A673 (cell line): ENCODE data around the gene ZNF599. TPM values are rescaled to one million over a fixed set of nuclear protein-coding genes. Genes with fewer than 3 reads are reported as not detected.

ENCODE experiments used
- BruUV-seq: library from RNA; stranded (reverse); fragments of 400-500 nt; replicated peaks from 2 replicates; lab custom pipeline; 2021; lab: Mats Ljungman, UMichigan
- CTCF ChIA-PET: fragments of 300-600 bp; sonication (Branson Sonifier 250); formaldehyde crosslinking; loops from one replicate; lab custom pipeline; 2022; ENCODE audit warnings: antibody characterized with exemption; lab: Charles Lee
- POLR2A ChIA-PET: fragments of 300-600 bp; sonication (Branson Sonifier 250); formaldehyde crosslinking; loops from one replicate; lab custom pipeline; 2022; ENCODE audit warnings: antibody characterized with exemption; ENCODE audit not compliant: low non-redundant PET; lab: Charles Lee
- DNase-seq: peaks from one replicate; pipeline ENCODE4 v3.0.0-alpha.2; 2015; ENCODE audit warnings: low spot score
- H3K27ac ChIP-seq: fragments of 200-600 bp; sonication (generic); 2 replicates; pipeline ENCODE4 v1.5.1; 2016; ENCODE audit warnings: mixed run types, low read depth, mild to moderate bottlenecking, mixed read lengths, antibody characterized with exemption, low read length; ENCODE audit not compliant: poor library complexity, severe bottlenecking
- H3K27me3 ChIP-seq: fragments of 200-600 bp; sonication (generic); replicated peaks from 2 replicates; pipeline ENCODE4 v1.6.1; 2017; ENCODE audit warnings: mixed run types, low read depth, mild to moderate bottlenecking, mixed read lengths, antibody characterized with exemption, low read length; ENCODE audit not compliant: insufficient read depth, poor library complexity
- H3K36me3 ChIP-seq: fragments of 200-600 bp; sonication (generic); 2 replicates; pipeline ENCODE4 v1.6.1; 2016; ENCODE audit warnings: mixed run types, mild to moderate bottlenecking, mixed read lengths, antibody characterized with exemption, low read length; ENCODE audit not compliant: insufficient read depth, poor library complexity, severe bottlenecking
- H3K4me1 ChIP-seq: fragments of 200-600 bp; sonication (generic); 2 replicates; pipeline ENCODE4 v1.6.1; 2017; ENCODE audit warnings: mixed run types, mild to moderate bottlenecking, mixed read lengths, antibody characterized with exemption, low read length; ENCODE audit not compliant: insufficient read depth, poor library complexity, severe bottlenecking
- H3K4me3 ChIP-seq: fragments of 200-600 bp; sonication (generic); 2 replicates; pipeline ENCODE4 v1.5.1; 2016; ENCODE audit warnings: low read depth, mixed run types, mild to moderate bottlenecking, mixed read lengths, low read length; ENCODE audit not compliant: poor library complexity, severe bottlenecking
- H3K9me3 ChIP-seq: fragments of 200-600 bp; sonication (generic); 2 replicates; pipeline ENCODE4 v1.6.1; 2016; ENCODE audit warnings: mixed run types, low read depth, mild to moderate bottlenecking, mixed read lengths, antibody characterized with exemption, low read length; ENCODE audit not compliant: poor library complexity, severe bottlenecking
- EZH2 ChIP-seq: fragments of 200-600 bp; sonication (generic); IDR thresholded peaks from 2 replicates; pipeline ENCODE4 v1.6.1; 2017; ENCODE audit warnings: borderline replicate concordance, low read depth, mild to moderate bottlenecking, mixed read lengths, antibody characterized with exemption, low read length; ENCODE audit not compliant: poor library complexity, severe bottlenecking
- intact Hi-C: fragments of 100-400 bp; cut with micrococcal nuclease; formaldehyde crosslinking; loops from one replicate; pipeline ENCODE4 v1.10.0; 2022; ENCODE audit not compliant: unreplicated experiment
- total RNA-seq: library from RNA; stranded (reverse); gene quantifications from 2 replicates; pipeline ENCODE4 v1.2.3, GENCODE V29; 2021
- TF ChIP-seq, protein P1 (sequence below): fragments of 300-800, 200-600 bp; sonication (generic); conservative IDR thresholded peaks from 2 replicates; pipeline ENCODE4 v1.5.1; 2017; ENCODE audit warnings: low read depth, mild to moderate bottlenecking, antibody characterized with exemption, low read length, moderate library complexity, mixed read lengths

Gene ZNF599
- total RNA-seq, 1 experiment from 2014 or later = 6.0 TPM

DNA sequence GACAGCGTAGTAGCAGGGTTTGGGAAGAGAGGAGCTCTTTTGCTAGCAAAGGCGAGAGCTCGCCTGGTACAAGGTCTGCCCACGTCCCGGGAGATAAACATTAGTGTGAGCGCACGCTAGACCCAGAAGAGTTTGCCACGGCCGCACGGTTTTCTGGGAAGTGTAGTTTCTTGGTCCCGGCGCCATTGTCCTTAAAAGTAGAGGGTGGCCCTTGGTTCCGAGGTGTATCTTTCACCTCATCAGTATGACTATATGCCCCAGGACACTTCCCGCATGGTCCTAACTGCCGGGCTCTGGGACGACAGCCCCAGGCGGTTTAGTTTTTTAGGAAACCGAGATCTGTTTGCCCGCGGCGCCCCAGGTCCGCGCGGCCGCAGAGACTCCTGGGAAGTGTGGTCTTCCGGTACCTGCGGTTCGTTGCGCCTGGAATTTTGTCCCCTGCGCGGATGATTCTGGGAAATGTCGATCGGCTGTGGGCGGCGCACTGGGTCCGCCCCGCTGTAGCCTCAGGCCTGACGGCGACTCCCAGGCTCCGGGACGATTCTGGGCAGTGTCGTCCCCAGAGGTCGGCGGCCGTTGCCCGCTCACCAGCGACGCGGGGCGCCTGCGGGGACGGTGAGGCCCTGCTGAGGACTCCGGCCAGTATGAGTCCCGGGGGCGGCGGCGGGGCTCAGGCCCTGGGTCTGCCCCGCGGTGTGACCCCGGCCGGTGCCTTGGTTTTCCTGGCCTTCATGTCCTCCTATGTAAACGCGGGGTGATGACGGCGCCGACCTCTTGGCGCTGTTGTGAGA, 39.1 kb downstream of the ZNF599 start, which contains the start of gene ZNF181:
Gene ZNF181, plus strand, starts transcription at position 498 of the 791 bp plus-strand sequence. CDS start 795 bp downstream, outside the sequence.
- ChIA-PET CTCF (interaction anchor here (0.5 kb wide), 1 partner anchor 630 kb away, joined by 5 read pairs; no protein-coding TSS in a partner anchor), POLR2A (no interaction called here)
- H3K27ac ChIP-seq = peak within 1 kb of the TSS; percentile 91
- DNase-seq = peak; percentile 92
- intact Hi-C loops = loop anchor here (2.0 kb wide), 1 partner anchor 39 kb away; the partner anchor contains the start of gene ZNF599
- no peaks in the 10 kb centered on the region for H3K27me3 ChIP-seq
- H3K4me1 ChIP-seq = no peaks in the 10 kb centered on the region
- H3K4me3 ChIP-seq = peak within 1 kb of the TSS; percentile 74
- TF ChIP-seq, protein P1, sequence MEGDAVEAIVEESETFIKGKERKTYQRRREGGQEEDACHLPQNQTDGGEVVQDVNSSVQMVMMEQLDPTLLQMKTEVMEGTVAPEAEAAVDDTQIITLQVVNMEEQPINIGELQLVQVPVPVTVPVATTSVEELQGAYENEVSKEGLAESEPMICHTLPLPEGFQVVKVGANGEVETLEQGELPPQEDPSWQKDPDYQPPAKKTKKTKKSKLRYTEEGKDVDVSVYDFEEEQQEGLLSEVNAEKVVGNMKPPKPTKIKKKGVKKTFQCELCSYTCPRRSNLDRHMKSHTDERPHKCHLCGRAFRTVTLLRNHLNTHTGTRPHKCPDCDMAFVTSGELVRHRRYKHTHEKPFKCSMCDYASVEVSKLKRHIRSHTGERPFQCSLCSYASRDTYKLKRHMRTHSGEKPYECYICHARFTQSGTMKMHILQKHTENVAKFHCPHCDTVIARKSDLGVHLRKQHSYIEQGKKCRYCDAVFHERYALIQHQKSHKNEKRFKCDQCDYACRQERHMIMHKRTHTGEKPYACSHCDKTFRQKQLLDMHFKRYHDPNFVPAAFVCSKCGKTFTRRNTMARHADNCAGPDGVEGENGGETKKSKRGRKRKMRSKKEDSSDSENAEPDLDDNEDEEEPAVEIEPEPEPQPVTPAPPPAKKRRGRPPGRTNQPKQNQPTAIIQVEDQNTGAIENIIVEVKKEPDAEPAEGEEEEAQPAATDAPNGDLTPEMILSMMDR = no peak
- TF ChIP-seq EZH2 = no peak
- H3K36me3 ChIP-seq = peaks cover 5% of the 10 kb centered on the region
- H3K9me3 ChIP-seq = no peaks in the 10 kb centered on the region
- no TSS peak for BruUV-seq

DNA sequence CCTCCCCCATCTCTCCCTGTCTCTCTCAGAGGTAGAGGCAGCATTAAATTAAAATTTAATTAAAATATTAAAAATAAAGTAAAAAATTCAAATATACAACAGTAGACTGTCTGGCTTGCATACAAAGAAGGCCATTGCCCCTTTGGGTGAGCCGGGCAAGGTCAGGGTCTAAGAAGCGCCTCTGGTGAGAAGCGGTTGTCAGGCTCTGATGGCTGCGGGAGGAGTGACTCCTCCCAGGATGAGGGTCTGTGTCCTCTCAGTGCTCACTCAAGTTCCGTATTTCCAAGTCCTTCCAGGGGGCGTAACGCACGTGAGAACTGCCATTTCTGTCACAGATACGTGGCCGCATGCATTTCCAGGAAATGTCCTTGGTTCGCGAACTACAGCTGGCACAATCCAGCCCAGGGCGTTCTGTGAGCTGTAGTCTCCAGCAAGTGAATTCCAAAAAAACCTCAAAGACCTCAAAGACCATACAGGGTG, 39.7 kb downstream of the ZNF599 start:
- BruUV-seq = TSS peak; percentile 64
- DNase-seq = peak; percentile 82
- intact Hi-C loops = no loop called here
- Histone ChIP-seq H3K27me3 (no peaks in the 10 kb centered on the region), H3K4me1 (no peaks in the 10 kb centered on the region), H3K27ac (peak overlapping the region; percentile 91), H3K36me3 (no peaks in the 10 kb centered on the region), H3K9me3 (no peaks in the 10 kb centered on the region), H3K4me3 (peak overlapping the region; percentile 74)
- TF ChIP-seq, protein P1 = no peak
- no peak for TF ChIP-seq EZH2
- CTCF ChIA-PET = no interaction called here
- POLR2A ChIA-PET = no interaction called here

DNA sequence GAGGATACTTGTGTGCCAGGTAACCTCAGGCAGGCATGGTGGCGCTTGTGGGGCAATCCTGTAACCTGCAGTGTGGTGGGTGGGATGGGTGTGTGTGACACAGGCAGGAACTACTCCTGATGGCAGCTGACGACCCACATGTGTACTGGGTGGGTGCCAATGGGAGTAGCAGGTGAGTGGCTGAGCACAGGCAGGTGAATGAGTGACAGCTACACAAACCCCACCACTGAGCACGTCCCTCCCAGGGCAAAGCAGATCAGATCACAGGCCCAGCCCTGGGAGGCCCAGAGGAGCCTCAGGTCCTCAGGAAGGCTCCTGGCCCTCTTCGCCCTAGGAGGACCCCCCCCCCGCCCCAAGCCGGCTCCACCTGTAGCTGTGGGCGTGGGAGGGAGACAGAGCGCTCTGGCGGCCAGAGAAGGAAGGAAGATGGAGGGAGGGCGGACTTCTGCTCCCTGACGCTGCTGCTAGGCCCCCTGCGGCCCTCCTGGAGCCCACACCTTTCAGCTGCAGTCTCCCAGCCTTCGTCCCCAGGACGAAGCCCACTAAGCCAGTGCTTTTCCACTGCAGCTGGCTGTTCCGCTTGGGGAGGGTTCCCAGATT, 40.3 kb downstream of the ZNF599 start:
- Histone ChIP-seq H3K4me3 (peak overlapping the region; percentile 74), H3K27ac (no peak overlapping the region), H3K36me3 (no peaks in the 10 kb centered on the region), H3K4me1 (no peaks in the 10 kb centered on the region), H3K9me3 (no peaks in the 10 kb centered on the region), H3K27me3 (no peaks in the 10 kb centered on the region)
- intact Hi-C loops = no loop called here
- ChIA-PET CTCF (no interaction called here), POLR2A (no interaction called here)
- no peak for TF ChIP-seq EZH2
- TF ChIP-seq, protein P1 = no peak
- no TSS peak for BruUV-seq
- no peak for DNase-seq
